ENCODE measurements around the gene FBLN1. TPM values are rescaled to one million over a fixed set of nuclear protein-coding genes. Genes with fewer than 3 reads are reported as not detected.

Gene FBLN1
- total and polyA plus RNA-seq, 9 of the 15 experiments (the other 6 are each of a cell fraction or from before 2014, with no cell fraction given): 0.66 TPM; not detected in 8

DNA sequence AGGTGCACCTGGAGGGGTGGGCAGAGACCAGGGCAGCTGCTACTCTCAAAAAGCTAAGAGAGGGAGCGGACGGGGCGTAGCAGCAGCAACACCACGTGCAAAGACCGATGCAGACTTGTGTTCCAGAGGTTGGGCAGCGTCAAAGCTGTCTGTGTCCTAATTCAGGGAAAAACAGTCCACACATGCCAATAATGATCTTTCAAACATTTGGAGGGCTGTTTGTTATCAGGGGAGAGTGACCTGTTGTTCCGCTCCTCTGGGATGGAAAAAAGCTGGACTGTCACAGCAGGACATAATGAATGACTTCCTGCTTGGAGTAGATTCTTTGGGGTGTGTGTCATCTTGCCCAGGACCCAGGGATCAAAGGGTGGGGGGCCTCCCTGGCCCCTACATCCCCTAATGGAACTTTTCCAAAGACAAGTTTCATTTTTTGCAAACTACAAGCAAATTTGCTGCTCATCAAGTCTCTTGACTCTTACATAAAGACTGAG is 6.2 kb upstream of the FBLN1 start (continued):
- TF ChIP-seq POLR2B (IDR thresholded peaks at IDR 0.05; ENCODE audit: low read depth, partially characterized antibody) (no peak), GABPB1 (CRISPR knock-in tag; IDR thresholded peaks at IDR 0.05) (no peak), POLR2H (tag; IDR thresholded peaks at IDR 0.05; ENCODE audit: low read depth) (no peak)

GRCh38 chr22:45497351-45498145 is 5.1 kb upstream of the FBLN1 start:
- H3K4me1 ChIP-seq (replicated peaks in 1 of 2; ENCODE audit: control insufficient read depth in 2 of 2, insufficient read depth in 2 of 2, low read length in 2 of 2): peaks cover 0 to 4% of the 10 kb centered on the region in 2 experiments; a peak in 2 of 5 replicates
- CTCF ChIA-PET (ENCODE audit: low intra/inter-chr PET ratio): no interaction called here
- no TSS peak for BruUV-seq (replicated peaks)
- TF ChIP-seq PTRF (tag; IDR thresholded peaks at IDR 0.05) (no peak), ZNF282 (CRISPR knock-in tag; IDR thresholded peaks at IDR 0.05) (no peak), VEZF1 (CRISPR knock-in tag; IDR thresholded peaks at IDR 0.05) (no peak), ZBTB40 (IDR thresholded peaks at IDR 0.05) (no peak), ZBTB40 (CRISPR knock-in tag; IDR thresholded peaks at IDR 0.05) (no peak)

More at GRCh38 chr22:45497351-45498145, 5.1 kb upstream of the FBLN1 start:
- ATAC-seq (no peak), DNase-seq (ENCODE audit: extremely low read depth in 1 of 4, low spot score in 3 of 4) (no peak), FAIRE-seq (no peak)
- POLR2A ChIA-PET: interaction anchor here (0.6 kb wide), 1 partner anchor 250 kb away, joined by 3 read pairs; no protein-coding TSS in a partner anchor
- WGBS (ENCODE audit: insufficient coverage, low coverage, missing lambda C conversion rate): 2% methylated on average over 10 of the region's 10 CpGs
- H3K27ac ChIP-seq (ENCODE audit: extremely low read depth, low read depth, low read length): no peak overlapping the region
- H3K9ac ChIP-seq (ENCODE audit: insufficient read depth in 1 of 2, low read depth in 2 of 2, low read length in 2 of 2): no peak overlapping the region
- no peaks in the 10 kb centered on the region for H4K20me1 ChIP-seq (replicated peaks; ENCODE audit: control insufficient read depth, insufficient read depth, low read length)
- H3K4me2 ChIP-seq (ENCODE audit: insufficient read depth, low read length): no peak overlapping the region
- intact Hi-C loops (cut with micrococcal nuclease): no loop called here
- no peaks in the 10 kb centered on the region for H3K9me3 ChIP-seq (replicated peaks; ENCODE audit: control insufficient read depth, insufficient read depth, low read depth, low read length)
- no peak overlapping the region for H3K4me3 ChIP-seq
- in situ Hi-C loops (cut with MboI): no loop called here
- H3K9me1 ChIP-seq (ENCODE audit: control insufficient read depth, insufficient read depth, low read length): no peaks in the 10 kb centered on the region
- H3K27me3 ChIP-seq (ENCODE audit: control insufficient read depth in 2 of 2, insufficient read depth in 2 of 2, low read length in 2 of 2): peaks cover 2 to 38% of the 10 kb centered on the region in 2 experiments; a peak in 3 of 5 replicates
- H3K79me2 ChIP-seq (ENCODE audit: control insufficient read depth, insufficient read depth, low read length): no peaks in the 10 kb centered on the region
- H2AFZ ChIP-seq (ENCODE audit: low read depth, low read length): no peak overlapping the region
- no peaks in the 10 kb centered on the region for H3K36me3 ChIP-seq (ENCODE audit: control insufficient read depth, insufficient read depth, low read length)

All from K562 (cell line).